GM23248 (cell line): ENCODE results near the gene NCKAP1. TPM values are rescaled to one million over a fixed set of nuclear protein-coding genes. Genes with fewer than 3 reads are reported as not detected.
A peak's percentile ranks its signal among the peaks of the same experiment; 100 is the strongest.

Experiments used
- DNase-seq: peaks from one replicate; pipeline ENCODE4 v3.0.0-alpha.2; 2015
- H2AFZ ChIP-seq: fragments of 200-600 bp; sonication (generic); 2 replicates; pipeline ENCODE4 v1.6.1; 2016; ENCODE audit warnings: antibody characterized with exemption
- H3F3A ChIP-seq: fragments of 200-600 bp; sonication (generic); 2 replicates; pipeline ENCODE4 v1.6.1; 2016; ENCODE audit warnings: mild to moderate bottlenecking, antibody characterized with exemption, mixed run types; ENCODE audit not compliant: insufficient read depth
- H3K27ac ChIP-seq: fragments of 200-600 bp; sonication (generic); 2 replicates; pipeline ENCODE4 v1.5.1; 2016; ENCODE audit warnings: mild to moderate bottlenecking
- H3K27me3 ChIP-seq: fragments of 200-600 bp; sonication (generic); replicated peaks from 2 replicates; pipeline ENCODE4 v1.6.1; 2016; ENCODE audit warnings: mild to moderate bottlenecking; ENCODE audit not compliant: insufficient read depth
- H3K36me3 ChIP-seq: fragments of 200-600 bp; sonication (generic); 2 replicates; pipeline ENCODE4 v1.6.1; 2016; ENCODE audit warnings: low read depth, mild to moderate bottlenecking
- H3K4me1 ChIP-seq: fragments of 200-600 bp; sonication (generic); 2 replicates; pipeline ENCODE4 v1.6.1; 2016; ENCODE audit warnings: mild to moderate bottlenecking; ENCODE audit not compliant: insufficient read depth
- H3K4me2 ChIP-seq: fragments of 200-600 bp; sonication (generic); one replicate; pipeline ENCODE4 v1.6.1; 2016; ENCODE audit warnings: mild to moderate bottlenecking; ENCODE audit not compliant: unreplicated experiment
- H3K4me3 ChIP-seq: fragments of 200-600 bp; sonication (generic); 2 replicates; pipeline ENCODE4 v1.5.1; 2016; ENCODE audit warnings: mild to moderate bottlenecking
- H3K79me2 ChIP-seq: fragments of 200-600 bp; sonication (generic); 2 replicates; pipeline ENCODE4 v1.6.1; 2016; ENCODE audit warnings: mild to moderate bottlenecking; ENCODE audit not compliant: insufficient read depth
- H3K9ac ChIP-seq: fragments of 200-600 bp; sonication (generic); 2 replicates; pipeline ENCODE4 v1.6.1; 2016; ENCODE audit warnings: mild to moderate bottlenecking
- H3K9me2 ChIP-seq: fragments of 200-600 bp; sonication (generic); 2 replicates; pipeline ENCODE4 v1.6.1; 2016; ENCODE audit warnings: mixed run types, mild to moderate bottlenecking, moderate library complexity; ENCODE audit not compliant: insufficient read depth
- H3K9me3 ChIP-seq: fragments of 200-600 bp; sonication (generic); one replicate; pipeline ENCODE4 v1.6.1; 2017; ENCODE audit warnings: low read depth
- H4K20me1 ChIP-seq: fragments of 200-600 bp; sonication (generic); 2 replicates; pipeline ENCODE4 v1.6.0; 2016; ENCODE audit not compliant: insufficient read depth
- EZH2 ChIP-seq: fragments of 200-600 bp; sonication (generic); IDR thresholded peaks from 2 replicates; pipeline ENCODE4 v1.6.1; 2018; ENCODE audit warnings: antibody characterized with exemption, mild to moderate bottlenecking; ENCODE audit not compliant: insufficient read depth, poor library complexity, severe bottlenecking
- EZH2phosphoT487 ChIP-seq: fragments of 200-600 bp; sonication (generic); IDR thresholded peaks from 2 replicates; pipeline ENCODE4 v1.6.1; 2018; ENCODE audit warnings: antibody characterized with exemption, moderate library complexity, mild to moderate bottlenecking, low read depth; ENCODE audit not compliant: insufficient read depth
- WGBS, 2 experiments: methylation state at CpG; one replicate each; pipeline ENCODE4 v1.1.6; 2015 to 2017; ENCODE audit warnings: low lambda C conversion rate in 2 of 2, low coverage in 1 of 2; ENCODE audit errors: missing lambda C conversion rate in 2 of 2; 5-methylcytosine and 5-hydroxymethylcytosine counted together
- in situ Hi-C: fragments of 300-500 bp; cut with MboI; formaldehyde crosslinking; loops from 2 replicates; pipeline ENCODE4 v1.15.0; 2020
- polyA plus RNA-seq: library from polyadenylated mRNA; unstranded; fragments of >200 nt; fragmentation: Nextera tagmentation; extraction: Ambion mirVana; gene quantifications from 2 replicates; pipeline ENCODE4 v1.2.1, GENCODE V29; 2016
- total RNA-seq: library from RNA; depleted of rRNA; stranded (reverse); fragments of >200 nt; shearing (Covaris generic); gene quantifications from 2 replicates; pipeline ENCODE4 v1.2.3, GENCODE V29; 2014

NCKAP1 gene
- total and polyA plus RNA-seq, 2 experiments from 2014 or later = 58.9 to 201 TPM

DNA sequence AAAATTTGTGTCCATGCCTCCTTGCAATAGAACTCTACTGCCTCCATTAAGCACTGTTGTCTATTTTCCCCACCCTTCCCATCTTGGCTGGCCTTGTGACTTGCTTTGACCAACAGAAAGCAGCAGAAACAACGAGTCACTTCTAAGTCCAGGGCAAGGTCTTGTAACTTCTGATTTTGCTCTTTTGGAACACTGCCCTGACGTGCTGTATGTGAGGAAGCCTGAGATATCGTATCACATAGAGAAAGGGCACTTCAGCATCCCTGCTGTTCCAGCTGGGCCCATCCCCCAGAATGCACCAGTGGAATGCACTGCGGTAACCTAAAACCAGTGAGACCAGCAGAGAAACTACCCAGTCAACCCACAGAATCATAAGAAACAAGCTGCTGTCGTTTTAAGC lies 28.1 kb downstream of the NCKAP1 start:
- 69 to 74% methylated on average over 5 of the region's 5 CpGs for WGBS, 2 experiments
- Histone ChIP-seq H4K20me1 (peaks cover 12% of the 10 kb centered on the region), H3K79me2 (peaks cover 100% of the 10 kb centered on the region), H3K4me2 (no peak overlapping the region), H3K4me1 (peaks cover 22% of the 10 kb centered on the region), H3F3A (no peaks in the 10 kb centered on the region; the same call in 1 of the 2 replicates), H3K9ac (no peak overlapping the region), H3K36me3 (0 out of 2 replicates have a peak, but pooled peaks cover 6% of the 10 kb centered on the region), H3K27ac (no peak overlapping the region), H3K9me3 (no peaks in the 10 kb centered on the region), H2AFZ (no peak overlapping the region), H3K27me3 (no peaks in the 10 kb centered on the region), H3K9me2 (no peaks in the 10 kb centered on the region), H3K4me3 (no peak overlapping the region)
- no peak for TF ChIP-seq EZH2
- TF ChIP-seq EZH2phosphoT487 = no peak
- DNase-seq = peak; percentile 19
- in situ Hi-C loops = no loop called here

DNA sequence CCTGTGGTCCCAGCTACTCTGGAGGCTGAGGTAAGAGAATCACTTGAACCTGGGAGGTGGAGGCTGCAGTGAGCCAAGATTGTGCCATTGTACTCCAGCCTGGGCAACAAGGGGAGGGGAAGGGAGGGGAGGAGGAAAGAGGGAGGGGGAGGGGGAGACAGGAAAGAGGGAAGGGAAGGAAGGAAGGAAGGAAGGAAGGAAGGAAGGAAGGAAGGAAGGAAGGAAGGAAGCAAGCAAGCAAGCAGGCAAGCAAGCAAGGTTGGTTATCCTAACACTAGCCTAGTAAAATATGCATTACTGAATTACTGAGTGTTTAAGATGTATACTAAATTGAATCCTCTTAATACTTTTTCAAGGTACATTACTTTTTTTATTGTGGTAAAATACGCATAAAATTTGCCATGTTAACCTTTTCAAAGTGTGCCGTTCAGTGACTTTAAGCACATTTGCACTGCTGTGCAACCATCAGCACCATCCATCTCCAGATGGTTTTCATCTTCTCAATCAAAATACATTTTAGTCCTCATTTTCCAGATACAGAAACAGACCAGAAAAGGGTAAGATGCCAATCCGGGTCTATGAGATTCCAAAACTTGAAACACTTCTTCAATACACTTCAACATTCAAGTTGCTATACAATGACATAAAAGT lies 28.9 kb downstream of the NCKAP1 start:
- Histone ChIP-seq H3K27me3 (no peaks in the 10 kb centered on the region), H4K20me1 (peaks cover 5% of the 10 kb centered on the region), H3K4me3 (no peak overlapping the region), H3K9ac (no peak overlapping the region), H3K79me2 (peaks cover 100% of the 10 kb centered on the region), H3K27ac (no peak overlapping the region), H3F3A (no peaks in the 10 kb centered on the region; the same call in 1 of the 2 replicates), H3K4me1 (peaks cover 15% of the 10 kb centered on the region), H3K4me2 (no peak overlapping the region), H3K9me2 (no peaks in the 10 kb centered on the region), H3K9me3 (no peaks in the 10 kb centered on the region), H3K36me3 (0 out of 2 replicates have a peak, but pooled peaks cover 3% of the 10 kb centered on the region), H2AFZ (no peak overlapping the region)
- in situ Hi-C loops = no loop called here
- WGBS, 2 experiments = 24 to 28% methylated on average over 3 of the region's 3 CpGs
- TF ChIP-seq EZH2phosphoT487 (no peak), EZH2 (no peak)
- no peak for DNase-seq

- Histone ChIP-seq H3K79me2 (peaks cover 100% of the 10 kb centered on the region), H3K9me3 (no peaks in the 10 kb centered on the region), H3F3A (no peaks in the 10 kb centered on the region), H3K9ac (no peak overlapping the region), H4K20me1 (peaks cover 4% of the 10 kb centered on the region; the same call in 1 of the 2 replicates), H3K4me1 (peaks cover 4% of the 10 kb centered on the region; the same call in 1 of the 2 replicates), H3K27me3 (no peaks in the 10 kb centered on the region), H3K4me3 (no peak overlapping the region), H2AFZ (no peak overlapping the region), H3K9me2 (no peaks in the 10 kb centered on the region), H3K4me2 (no peak overlapping the region), H3K36me3 (peaks cover 56% of the 10 kb centered on the region), H3K27ac (no peak overlapping the region)
- DNase-seq = no peak
- TF ChIP-seq EZH2 (no peak), EZH2phosphoT487 (no peak)
- 75 to 78% methylated on average over 2 of the region's 2 CpGs for WGBS, 2 experiments
- in situ Hi-C loops = no loop called here
Observed at GRCh38 chr2:183001948-183002347, 36.3 kb downstream of the NCKAP1 start.

DNA sequence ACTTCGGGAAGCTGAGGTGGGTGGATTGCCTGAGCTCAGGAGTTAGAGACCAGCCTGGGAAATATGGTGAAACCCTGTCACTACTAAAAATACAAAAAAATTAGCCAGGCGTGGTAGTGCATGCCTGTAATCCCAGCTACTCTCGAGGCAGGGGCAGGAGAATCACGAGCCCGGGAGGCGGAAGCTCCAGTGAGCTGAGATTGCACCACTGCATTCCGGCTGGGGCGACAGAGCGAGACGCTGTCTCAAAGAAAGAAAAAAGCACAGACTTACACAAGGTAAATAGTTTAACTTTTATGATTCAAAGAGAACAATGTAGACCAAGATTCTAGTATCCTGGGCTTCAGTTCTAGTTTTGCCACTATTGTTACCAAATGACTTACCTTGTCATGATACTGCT lies 37.4 kb downstream of the NCKAP1 start:
- peaks cover 4% of the 10 kb centered on the region; the same call in 1 of the 2 replicates for H3K4me1 ChIP-seq
- 96 to 97% methylated on average over 10 of the region's 10 CpGs for WGBS, 2 experiments
- no peaks in the 10 kb centered on the region for H3K9me3 ChIP-seq
- no peaks in the 10 kb centered on the region for H3K27me3 ChIP-seq
- peaks cover 100% of the 10 kb centered on the region for H3K79me2 ChIP-seq
- H3K4me3 ChIP-seq = no peak overlapping the region
- H3K27ac ChIP-seq = no peak overlapping the region
- no peak for DNase-seq
- H3F3A ChIP-seq = no peaks in the 10 kb centered on the region
- no peaks in the 10 kb centered on the region for H3K9me2 ChIP-seq
- peaks cover 61% of the 10 kb centered on the region for H3K36me3 ChIP-seq
- TF ChIP-seq EZH2phosphoT487 (no peak), EZH2 (no peak)
- H3K4me2 ChIP-seq = no peak overlapping the region
- peaks cover 4% of the 10 kb centered on the region; the same call in 1 of the 2 replicates for H4K20me1 ChIP-seq
- H3K9ac ChIP-seq = no peak overlapping the region
- in situ Hi-C loops = no loop called here
- no peak overlapping the region for H2AFZ ChIP-seq
